Measurements from ENCODE around the gene ARHGEF7. TPM values are rescaled to one million over a fixed set of nuclear protein-coding genes. Genes with fewer than 3 reads are reported as not detected.

ARHGEF7 gene
- total RNA-seq, 1 donor from 2014 or later, result 57.5 TPM

DNA sequence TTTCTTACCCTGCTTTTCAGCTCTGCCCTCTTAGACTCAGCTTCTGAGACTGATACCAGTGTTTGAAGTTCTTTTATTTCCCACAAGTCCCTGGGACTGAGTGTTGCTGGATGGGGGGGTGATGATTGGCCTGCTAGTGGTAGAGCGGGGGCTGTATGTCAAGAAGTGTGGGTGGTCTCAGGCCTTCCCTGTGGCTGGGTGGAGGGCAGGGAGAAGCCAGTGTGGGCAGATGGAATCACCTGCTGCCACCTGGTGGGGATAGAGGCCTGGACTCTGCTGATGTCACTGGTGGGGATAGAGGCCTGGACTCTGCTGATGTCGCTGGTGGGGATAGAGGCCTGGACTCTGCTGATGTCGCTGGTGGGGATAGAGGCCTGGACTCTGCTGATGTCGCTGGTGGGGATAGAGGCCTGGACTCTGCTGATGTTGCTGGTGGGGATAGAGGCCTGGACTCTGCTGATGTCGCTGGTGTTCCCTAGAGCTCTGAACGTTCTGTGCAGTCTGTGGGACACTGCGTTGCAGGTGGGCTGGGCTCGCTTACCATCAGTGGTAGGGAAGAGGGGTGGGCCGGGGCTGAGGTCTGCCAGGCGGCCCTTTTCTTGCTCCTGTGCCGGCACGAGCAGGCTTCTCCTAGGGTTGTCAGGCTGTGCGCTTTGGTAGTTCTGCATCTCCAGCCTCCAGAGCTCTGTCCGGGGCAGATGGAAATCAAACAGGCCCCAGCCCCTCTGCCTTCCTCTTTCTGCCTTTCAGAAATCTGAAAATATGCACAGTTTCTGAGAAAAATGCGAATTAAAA lies 101.3 kb downstream of the ARHGEF7 start:
- Histone ChIP-seq H3K27me3 (no peaks in the 10 kb centered on the region), H3K9me3 (no peaks in the 10 kb centered on the region), H3K4me1 (peaks cover 64% of the 10 kb centered on the region), H3K27ac (peak overlapping the region; percentile 36), H3K4me3 (no peak overlapping the region), H3K36me3 (peaks cover 0 to 3% of the 10 kb centered on the region in 2 donors)
- intact Hi-C loops (cut with DNase I), result loop anchor here (5.0 to 10.0 kb wide), 2 partner anchors 104 to 152 kb away; no protein-coding TSS in a partner anchor
- DNase-seq (ENCODE audit: extremely low spot score in 2 of 2), result no peak
- TF ChIP-seq, protein P1, sequence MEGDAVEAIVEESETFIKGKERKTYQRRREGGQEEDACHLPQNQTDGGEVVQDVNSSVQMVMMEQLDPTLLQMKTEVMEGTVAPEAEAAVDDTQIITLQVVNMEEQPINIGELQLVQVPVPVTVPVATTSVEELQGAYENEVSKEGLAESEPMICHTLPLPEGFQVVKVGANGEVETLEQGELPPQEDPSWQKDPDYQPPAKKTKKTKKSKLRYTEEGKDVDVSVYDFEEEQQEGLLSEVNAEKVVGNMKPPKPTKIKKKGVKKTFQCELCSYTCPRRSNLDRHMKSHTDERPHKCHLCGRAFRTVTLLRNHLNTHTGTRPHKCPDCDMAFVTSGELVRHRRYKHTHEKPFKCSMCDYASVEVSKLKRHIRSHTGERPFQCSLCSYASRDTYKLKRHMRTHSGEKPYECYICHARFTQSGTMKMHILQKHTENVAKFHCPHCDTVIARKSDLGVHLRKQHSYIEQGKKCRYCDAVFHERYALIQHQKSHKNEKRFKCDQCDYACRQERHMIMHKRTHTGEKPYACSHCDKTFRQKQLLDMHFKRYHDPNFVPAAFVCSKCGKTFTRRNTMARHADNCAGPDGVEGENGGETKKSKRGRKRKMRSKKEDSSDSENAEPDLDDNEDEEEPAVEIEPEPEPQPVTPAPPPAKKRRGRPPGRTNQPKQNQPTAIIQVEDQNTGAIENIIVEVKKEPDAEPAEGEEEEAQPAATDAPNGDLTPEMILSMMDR (IDR thresholded peaks at IDR 0.05), result peak in 1 of 3 experiments; percentile 32
- no peak for TF ChIP-seq POLR2AphosphoS5 (IDR thresholded peaks at IDR 0.05; ENCODE audit: insufficient read depth in 1 of 2, low read depth in 1 of 2)

DNA sequence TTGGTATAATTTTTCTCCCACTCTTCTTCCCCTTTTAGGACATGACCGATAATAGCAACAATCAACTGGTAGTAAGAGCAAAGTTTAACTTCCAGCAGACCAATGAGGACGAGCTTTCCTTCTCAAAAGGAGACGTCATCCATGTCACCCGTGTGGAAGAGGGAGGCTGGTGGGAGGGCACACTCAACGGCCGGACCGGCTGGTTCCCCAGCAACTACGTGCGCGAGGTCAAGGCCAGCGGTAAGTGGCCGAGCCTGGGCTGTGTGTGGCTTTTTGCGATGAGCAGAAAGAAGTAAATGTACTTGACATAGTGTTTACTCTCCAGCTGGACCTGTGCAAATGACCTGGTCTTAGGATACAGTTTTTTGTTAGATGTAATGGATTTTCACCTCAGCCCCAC lies 102.5 kb downstream of the ARHGEF7 start:
- TF ChIP-seq, protein P1 (IDR thresholded peaks at IDR 0.05), result no peak
- no peak for TF ChIP-seq POLR2A (IDR thresholded peaks at IDR 0.05)
- TF ChIP-seq POLR2AphosphoS5 (IDR thresholded peaks at IDR 0.05; ENCODE audit: insufficient read depth in 1 of 2, low read depth in 1 of 2), result no peak
- no peak for DNase-seq (ENCODE audit: extremely low spot score in 2 of 2)
- Histone ChIP-seq H3K9me3 (no peaks in the 10 kb centered on the region), H3K4me3 (no peak overlapping the region), H3K4me1 (peaks cover 53% of the 10 kb centered on the region), H3K36me3 (peaks cover 0 to 3% of the 10 kb centered on the region in 2 donors), H3K27ac (peak overlapping the region; percentile 56), H3K27me3 (no peaks in the 10 kb centered on the region)
- intact Hi-C loops (cut with DNase I), result loop anchor here (5.0 to 10.0 kb wide), 2 partner anchors 105 to 153 kb away; no protein-coding TSS in a partner anchor

DNA sequence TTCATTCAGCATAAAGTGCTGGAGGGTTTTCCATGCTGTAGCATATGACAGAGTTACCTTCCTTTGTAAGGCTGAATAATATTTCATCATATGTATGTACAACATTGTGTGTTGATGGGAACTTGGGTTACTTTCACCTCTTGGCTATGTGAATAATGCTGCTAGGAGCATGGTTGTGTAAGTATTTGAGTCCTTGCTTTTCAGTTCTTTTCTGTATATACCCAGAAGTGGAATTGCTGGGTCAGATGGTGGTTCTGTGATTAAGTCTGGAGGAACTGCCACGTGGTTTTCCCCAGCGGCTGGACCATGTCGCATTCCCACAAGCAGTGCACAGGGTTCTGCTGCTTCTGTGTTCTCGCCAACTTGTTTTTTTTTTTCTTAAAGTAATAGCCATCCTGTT lies 104.2 kb downstream of the ARHGEF7 start:
- no peak for TF ChIP-seq POLR2A (IDR thresholded peaks at IDR 0.05)
- TF ChIP-seq POLR2AphosphoS5 (IDR thresholded peaks at IDR 0.05; ENCODE audit: insufficient read depth in 1 of 2, low read depth in 1 of 2), result no peak
- TF ChIP-seq, protein P1 (IDR thresholded peaks at IDR 0.05), result no peak
- peak overlapping the region; percentile 56 for H3K27ac ChIP-seq
- no peak overlapping the region for H3K4me3 ChIP-seq
- H3K9me3 ChIP-seq, result no peaks in the 10 kb centered on the region
- intact Hi-C loops (cut with DNase I), result loop anchor here (5.0 to 10.0 kb wide), 2 partner anchors 107 to 154 kb away; no protein-coding TSS in a partner anchor
- peaks cover 0 to 3% of the 10 kb centered on the region in 2 donors for H3K36me3 ChIP-seq
- DNase-seq (ENCODE audit: extremely low spot score in 2 of 2), result no peak
- no peaks in the 10 kb centered on the region for H3K27me3 ChIP-seq
- peaks cover 51% of the 10 kb centered on the region for H3K4me1 ChIP-seq

GRCh38 chr13:111219950-111220349 lies 104.8 kb downstream of the ARHGEF7 start:
- H3K4me3 ChIP-seq, result no peak overlapping the region
- no peak for TF ChIP-seq POLR2A (IDR thresholded peaks at IDR 0.05)
- TF ChIP-seq, protein P1 (IDR thresholded peaks at IDR 0.05), result no peak
- no peak for TF ChIP-seq POLR2AphosphoS5 (IDR thresholded peaks at IDR 0.05; ENCODE audit: insufficient read depth in 1 of 2, low read depth in 1 of 2)
- no peaks in the 10 kb centered on the region for H3K27me3 ChIP-seq

DNA sequence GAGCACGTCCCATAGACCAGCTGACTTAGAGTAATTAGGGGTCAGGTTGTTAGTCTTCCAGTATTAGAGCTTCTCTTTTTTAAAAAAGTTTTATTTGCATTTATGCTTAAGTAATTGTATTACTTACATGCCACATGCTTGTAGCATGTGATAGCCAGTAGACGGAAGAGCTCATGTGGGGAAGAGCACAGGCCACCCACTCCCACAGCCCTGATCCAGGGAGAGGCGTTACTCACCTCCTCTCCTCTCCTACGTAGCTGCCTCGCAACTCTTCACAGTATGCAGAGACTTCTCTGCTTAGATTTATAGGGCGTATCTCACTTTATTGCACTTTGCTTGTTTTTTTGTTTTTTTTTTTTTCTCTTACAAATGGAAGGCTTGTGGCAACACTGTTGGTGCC lies 110.1 kb downstream of the ARHGEF7 start:
- no peak for DNase-seq (ENCODE audit: extremely low spot score in 2 of 2)
- TF ChIP-seq, protein P1 (IDR thresholded peaks at IDR 0.05), result no peak
- TF ChIP-seq POLR2AphosphoS5 (IDR thresholded peaks at IDR 0.05; ENCODE audit: insufficient read depth in 1 of 2, low read depth in 1 of 2) (no peak), POLR2A (IDR thresholded peaks at IDR 0.05) (no peak)
- H3K27ac ChIP-seq, result no peak overlapping the region
- no peaks in the 10 kb centered on the region for H3K9me3 ChIP-seq
- intact Hi-C loops (cut with DNase I), result loop anchor here (10.0 kb wide), 1 partner anchor 310 kb away; the partner anchor contains the start of gene ANKRD10
- no peaks in the 10 kb centered on the region for H3K27me3 ChIP-seq
- no peaks in the 10 kb centered on the region for H3K36me3 ChIP-seq
- peaks cover 13% of the 10 kb centered on the region for H3K4me1 ChIP-seq
- no peak overlapping the region for H3K4me3 ChIP-seq

More at GRCh38 chr13:111219950-111220349, 104.8 kb downstream of the ARHGEF7 start:
- peaks cover 50% of the 10 kb centered on the region for H3K4me1 ChIP-seq
- intact Hi-C loops (cut with DNase I), result loop anchor here (5.0 to 10.0 kb wide), 3 partner anchors 108 to 305 kb away; partner anchors contain the start of gene ANKRD10
- no peak for DNase-seq (ENCODE audit: extremely low spot score in 2 of 2)
- H3K9me3 ChIP-seq, result no peaks in the 10 kb centered on the region
- peak overlapping the region; percentile 56 for H3K27ac ChIP-seq
- peaks cover 0 to 3% of the 10 kb centered on the region in 2 donors for H3K36me3 ChIP-seq

All from vagina (tissue), 2 donors.